Neural cell (in vitro differentiated cells): Measurements from ENCODE around the gene TAC4. TPM values are rescaled to one million over a fixed set of nuclear protein-coding genes. Genes with fewer than 3 reads are reported as not detected.

Experiments used
- H2AFZ ChIP-seq: fragments of 200-600, 300-800 bp; sonication (generic), shearing (Covaris generic); 2 replicates; pipeline ENCODE4 v1.6.0; 2014; ENCODE audit warnings: low read depth, mild to moderate bottlenecking, antibody characterized with exemption, low read length, moderate library complexity
- H3F3A ChIP-seq: fragments of 200-600 bp; shearing (Covaris generic); 2 replicates; pipeline ENCODE4 v1.6.1; 2016; ENCODE audit warnings: mild to moderate bottlenecking, moderate library complexity, mixed read lengths, antibody characterized with exemption, low read length; ENCODE audit not compliant: insufficient read depth, poor library complexity, severe bottlenecking
- H3K27ac ChIP-seq: fragments of 200-600, 300-800 bp; sonication (generic), shearing (Covaris generic); 2 replicates; pipeline ENCODE4 v1.5.1; 2014; ENCODE audit warnings: mild to moderate bottlenecking, low read length, moderate library complexity
- H3K27me3 ChIP-seq: fragments of 300-800, 200-600 bp; sonication (generic), shearing (Covaris generic); 2 replicates; pipeline ENCODE4 v1.6.0; 2014; ENCODE audit warnings: mild to moderate bottlenecking, low read depth, low read length, moderate library complexity; ENCODE audit not compliant: insufficient read depth
- H3K36me3 ChIP-seq: fragments of 300-800, 200-600 bp; sonication (generic), shearing (Covaris generic); 2 replicates; pipeline ENCODE4 v1.5.1; 2014; ENCODE audit warnings: mild to moderate bottlenecking, antibody characterized with exemption, low read length, moderate library complexity; ENCODE audit not compliant: insufficient read depth
- H3K4me2 ChIP-seq: fragments of 300-800, 200-600 bp; sonication (generic), shearing (Covaris generic); 2 replicates; pipeline ENCODE4 v1.6.0; 2014; ENCODE audit warnings: mild to moderate bottlenecking, low read length
- H3K4me3 ChIP-seq: fragments of 300-800, 200-600 bp; sonication (generic), shearing (Covaris generic); 2 replicates; pipeline ENCODE4 v1.5.1; 2014; ENCODE audit warnings: mild to moderate bottlenecking, low read length, moderate library complexity
- H3K79me2 ChIP-seq: fragments of 200-600 bp; shearing (Covaris generic); replicated peaks from 2 replicates; pipeline ENCODE4 v1.6.0; 2014; ENCODE audit warnings: mild to moderate bottlenecking, low read length, moderate library complexity; ENCODE audit not compliant: insufficient read depth
- H3K9ac ChIP-seq: fragments of 300-800, 200-600 bp; sonication (generic), shearing (Covaris generic); 2 replicates; pipeline ENCODE4 v1.6.1; 2016; ENCODE audit warnings: mild to moderate bottlenecking, low read length, mixed read lengths
- H3K9me2 ChIP-seq: fragments of 200-600 bp; shearing (Covaris generic); 2 replicates; pipeline ENCODE4 v1.6.1; 2016; ENCODE audit warnings: mild to moderate bottlenecking, low read length, mixed read lengths; ENCODE audit not compliant: insufficient read depth
- H3K9me3 ChIP-seq: fragments of 200-600, 300-800 bp; sonication (generic), shearing (Covaris generic); 2 replicates; pipeline ENCODE4 v1.6.1; 2016; ENCODE audit warnings: mild to moderate bottlenecking, mixed run types, low read length, moderate library complexity, mixed read lengths
- H4K20me1 ChIP-seq: fragments of 200-600 bp; shearing (Covaris generic); 2 replicates; pipeline ENCODE4 v1.6.1; 2016; ENCODE audit warnings: mild to moderate bottlenecking, mixed run types; ENCODE audit not compliant: insufficient read depth
- CTCF ChIP-seq: fragments of 450-650 bp; IDR thresholded peaks from 2 replicates; pipeline ENCODE4 v1.5.1; 2014; ENCODE audit warnings: antibody characterized with exemption, mild to moderate bottlenecking, moderate library complexity; ENCODE audit not compliant: poor library complexity, severe bottlenecking
- EP300 ChIP-seq: fragments of 450-650 bp; conservative IDR thresholded peaks from 2 replicates; pipeline ENCODE4 v1.6.1; 2014; ENCODE audit warnings: antibody characterized with exemption, mild to moderate bottlenecking, moderate library complexity; ENCODE audit not compliant: poor library complexity, severe bottlenecking
- EZH2 ChIP-seq: fragments of 200-600, 300-800 bp; shearing (Covaris generic), sonication (generic); IDR thresholded peaks from 2 replicates; pipeline ENCODE4 v1.6.1; 2014; ENCODE audit warnings: antibody characterized with exemption, low read length, borderline replicate concordance, mild to moderate bottlenecking; ENCODE audit not compliant: insufficient read depth, poor library complexity, severe bottlenecking
- MXI1 ChIP-seq: fragments of 450-650 bp; conservative IDR thresholded peaks from 2 replicates; pipeline ENCODE4 v1.6.1; 2014; ENCODE audit warnings: antibody characterized with exemption, mild to moderate bottlenecking; ENCODE audit not compliant: poor library complexity, severe bottlenecking
- POLR2AphosphoS5 ChIP-seq: IDR thresholded peaks from 2 replicates; pipeline ENCODE4 v1.6.1; 2012
- RAD21 ChIP-seq: fragments of 450-650 bp; conservative IDR thresholded peaks from 2 replicates; pipeline ENCODE4 v1.6.1; 2014; ENCODE audit warnings: antibody characterized with exemption, mild to moderate bottlenecking, moderate library complexity
- REST ChIP-seq: IDR thresholded peaks from 2 replicates; pipeline ENCODE4 v1.6.1; 2012; ENCODE audit warnings: borderline replicate concordance
- SMC3 ChIP-seq: fragments of 450-650 bp; conservative IDR thresholded peaks from 2 replicates; pipeline ENCODE4 v1.6.1; 2014; ENCODE audit warnings: antibody characterized with exemption, mild to moderate bottlenecking, moderate library complexity; ENCODE audit not compliant: poor library complexity
- TAF1 ChIP-seq: IDR thresholded peaks from 2 replicates; pipeline ENCODE4 v1.6.1; 2012; ENCODE audit warnings: low read depth
- polyA plus RNA-seq: library from polyadenylated mRNA; depleted of rRNA; stranded (reverse); fragments of >200 nt; gene quantifications from 2 replicates; pipeline ENCODE4 v1.2.3, GENCODE V29; 2014

TAC4 gene
- polyA plus RNA-seq, 1 donor from 2014 or later = not detected

GRCh38 chr17:49845321-49845720 lies 2.5 kb downstream of the TAC4 start:
- Histone ChIP-seq H3K4me3 (no peak overlapping the region), H3K9me3 (no peaks in the 10 kb centered on the region), H3K9me2 (no peaks in the 10 kb centered on the region), H3K9ac (no peak overlapping the region), H3K36me3 (no peaks in the 10 kb centered on the region), H3F3A (no peaks in the 10 kb centered on the region), H3K4me2 (no peak overlapping the region), H3K27me3 (peaks cover 10% of the 10 kb centered on the region), H2AFZ (no peak overlapping the region), H4K20me1 (no peaks in the 10 kb centered on the region), H3K27ac (no peak overlapping the region), H3K79me2 (no peaks in the 10 kb centered on the region)
- TF ChIP-seq EZH2 (no peak), RAD21 (no peak), EP300 (no peak), REST (no peak), SMC3 (no peak), POLR2AphosphoS5 (no peak), CTCF (no peak), MXI1 (no peak), TAF1 (no peak)

DNA sequence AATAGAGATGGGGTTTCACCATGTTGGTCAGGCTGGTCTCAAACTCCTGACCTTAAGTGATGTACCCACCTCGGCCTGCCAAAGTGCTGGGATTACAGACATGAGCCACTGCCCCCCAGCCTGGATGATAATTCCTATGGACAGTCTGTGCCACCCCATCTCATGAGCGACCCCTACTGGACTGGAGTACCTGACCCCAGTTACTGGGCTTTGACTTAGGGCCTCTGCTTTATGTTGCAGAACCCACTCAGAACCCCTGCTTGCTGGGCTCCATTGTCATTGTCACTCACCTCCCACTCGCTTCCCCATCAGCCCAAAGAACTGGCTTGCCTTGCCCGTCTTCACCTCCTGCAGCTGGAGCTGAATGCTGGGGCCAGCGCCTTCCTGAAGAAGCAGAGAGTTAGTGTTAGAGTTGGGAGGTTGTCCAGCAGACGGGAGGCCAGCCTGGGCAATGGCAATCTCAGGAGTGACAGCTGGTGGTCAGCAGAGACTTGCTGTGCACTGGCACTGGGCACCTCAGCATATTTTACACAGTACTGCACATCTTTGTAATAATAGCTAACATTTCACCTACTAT lies 4.0 kb downstream of the TAC4 start:
- Histone ChIP-seq H3K27me3 (no peaks in the 10 kb centered on the region), H3K79me2 (no peaks in the 10 kb centered on the region), H3K9me3 (no peaks in the 10 kb centered on the region)

GRCh38 chr17:49842846-49843245 lies 5.0 kb downstream of the TAC4 start:
- Histone ChIP-seq H3K9ac (no peak overlapping the region), H3K79me2 (no peaks in the 10 kb centered on the region), H3K9me2 (no peaks in the 10 kb centered on the region), H3K9me3 (no peaks in the 10 kb centered on the region), H3F3A (no peaks in the 10 kb centered on the region), H2AFZ (no peak overlapping the region), H4K20me1 (no peaks in the 10 kb centered on the region), H3K27me3 (no peaks in the 10 kb centered on the region), H3K4me3 (no peak overlapping the region), H3K27ac (no peak overlapping the region), H3K36me3 (no peaks in the 10 kb centered on the region), H3K4me2 (no peak overlapping the region)
- TF ChIP-seq REST = no peak
- TF ChIP-seq EZH2 = no peak
- no peak for TF ChIP-seq EP300
- TF ChIP-seq POLR2AphosphoS5 = no peak
- no peak for TF ChIP-seq CTCF
- no peak for TF ChIP-seq RAD21

More for the DNA sequence above, 4.0 kb downstream of the TAC4 start:
- Histone ChIP-seq H3K9me2 (no peaks in the 10 kb centered on the region), H3K9ac (no peak overlapping the region), H3K4me3 (no peak overlapping the region), H4K20me1 (no peaks in the 10 kb centered on the region), H2AFZ (no peak overlapping the region), H3F3A (no peaks in the 10 kb centered on the region), H3K36me3 (no peaks in the 10 kb centered on the region), H3K4me2 (no peak overlapping the region), H3K27ac (no peak overlapping the region)
- TF ChIP-seq EP300 = no peak
